ENCODE results near the gene SBK2. TPM values are rescaled to one million over a fixed set of nuclear protein-coding genes. Genes with fewer than 3 reads are reported as not detected.

The SBK2 gene
- total RNA-seq, 1 donor from 2014 or later = 4.2 TPM

DNA sequence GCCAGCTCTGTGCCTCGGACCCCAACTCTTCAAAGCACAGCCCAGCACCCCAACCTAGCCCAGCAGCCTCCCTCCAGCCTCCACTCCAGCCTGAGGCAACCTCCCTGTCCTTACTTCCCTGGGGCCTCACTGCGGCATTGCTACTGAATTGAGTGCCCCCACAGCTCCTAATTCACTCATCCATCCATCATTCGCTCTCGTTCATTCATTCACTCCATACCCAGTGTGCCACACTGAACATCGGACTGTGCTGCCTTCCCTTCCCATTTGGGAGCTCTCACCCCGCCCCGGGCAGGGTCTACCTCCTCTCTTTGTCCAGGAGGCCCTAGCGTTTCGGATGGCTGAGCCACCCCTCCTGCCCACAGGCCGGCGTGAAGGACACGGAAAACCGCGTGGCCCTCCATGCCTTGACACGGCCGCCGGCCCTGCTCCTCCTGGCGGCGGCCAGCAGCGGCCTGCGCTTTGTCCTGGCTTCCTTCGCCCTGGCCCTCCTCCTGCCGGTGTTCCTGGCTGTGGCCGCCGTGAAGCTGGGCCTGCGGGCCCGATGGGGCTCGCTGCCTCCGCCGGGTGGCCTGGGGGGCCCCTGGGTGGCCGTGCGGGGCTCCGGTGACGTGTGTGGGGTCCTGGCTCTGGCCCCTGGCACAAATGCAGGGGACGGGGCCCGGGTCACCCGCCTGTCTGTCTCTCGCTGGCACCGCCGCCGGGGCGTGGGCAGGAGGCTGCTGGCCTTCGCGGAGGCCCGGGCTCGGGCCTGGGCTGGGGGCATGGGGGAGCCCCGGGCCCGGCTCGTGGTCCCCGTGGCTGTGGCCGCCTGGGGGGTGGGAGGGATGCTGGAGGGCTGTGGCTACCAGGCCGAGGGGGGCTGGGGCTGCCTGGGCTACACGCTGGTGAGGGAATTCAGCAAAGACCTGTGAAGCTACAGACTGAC lies 50.6 kb downstream of the SBK2 start:
- H3K4me3 ChIP-seq (ENCODE audit: insufficient read depth, low read depth, low read length) = peak overlapping the region; percentile 71
- peak overlapping the region; percentile 82 for H3K9ac ChIP-seq (ENCODE audit: low read length)

GRCh38 chr19:55485439-55486011 lies 51.4 kb downstream of the SBK2 start:
- Mint-ChIP-seq H3K4me3 (ENCODE audit: unreplicated experiment) (peak overlapping the region; percentile 87), H3K9me3 (ENCODE audit: unreplicated experiment) (no peaks in the 10 kb centered on the region), H3K27me3 (ENCODE audit: low read depth, unreplicated experiment) (no peaks in the 10 kb centered on the region), H3K36me3 (ENCODE audit: low read depth, unreplicated experiment) (peaks cover under 1% of the 10 kb centered on the region), H3K27ac (ENCODE audit: unreplicated experiment) (peak overlapping the region; percentile 91), H3K4me1 (ENCODE audit: low read depth, unreplicated experiment) (peaks cover 14% of the 10 kb centered on the region)
- Histone ChIP-seq H3K9me3 (ENCODE audit: insufficient read depth, low read depth, low read length) (no peaks in the 10 kb centered on the region), H3K27me3 (ENCODE audit: insufficient read depth, low read length) (no peaks in the 10 kb centered on the region), H3K4me3 (ENCODE audit: insufficient read depth, low read depth, low read length) (peak overlapping the region; percentile 71), H3K27ac (ENCODE audit: low read depth, low read length) (peak overlapping the region; percentile 91), H2AFZ (ENCODE audit: low read depth, low read length) (no peak overlapping the region), H3K9ac (ENCODE audit: low read length) (peak overlapping the region; percentile 82), H3K4me1 (ENCODE audit: insufficient read depth, low read length) (peaks cover 49% of the 10 kb centered on the region), H4K20me1 (ENCODE audit: insufficient read depth, low read length) (no peaks in the 10 kb centered on the region), H3K79me2 (ENCODE audit: insufficient read depth, low read length) (peaks cover 26% of the 10 kb centered on the region), H3K36me3 (ENCODE audit: insufficient read depth, low read length) (no peaks in the 10 kb centered on the region), H3K4me2 (ENCODE audit: low read length) (peak overlapping the region; percentile 96)
- no peak for DNase-seq (ENCODE audit: low read depth)
- FAIRE-seq = no peak
- TF ChIP-seq EZH2 (IDR thresholded peaks at IDR 0.05; ENCODE audit: insufficient read depth, low read length) = no peak
- TF ChIP-seq CTCF (IDR thresholded peaks at IDR 0.05; ENCODE audit: insufficient read depth, low read depth, low read length) = no peak

More for the DNA sequence above, 50.6 kb downstream of the SBK2 start:
- Mint-ChIP-seq H3K9me3 (ENCODE audit: unreplicated experiment) (no peaks in the 10 kb centered on the region), H3K27me3 (ENCODE audit: low read depth, unreplicated experiment) (no peaks in the 10 kb centered on the region), H3K27ac (ENCODE audit: unreplicated experiment) (peak overlapping the region; percentile 98), H3K36me3 (ENCODE audit: low read depth, unreplicated experiment) (no peaks in the 10 kb centered on the region), H3K4me1 (ENCODE audit: low read depth, unreplicated experiment) (peaks cover 14% of the 10 kb centered on the region), H3K4me3 (ENCODE audit: unreplicated experiment) (peak overlapping the region; percentile 87)
- Histone ChIP-seq H3K79me2 (ENCODE audit: insufficient read depth, low read length) (peaks cover 22% of the 10 kb centered on the region), H3K27ac (ENCODE audit: low read depth, low read length) (peak overlapping the region; percentile 91), H3K4me1 (ENCODE audit: insufficient read depth, low read length) (peaks cover 49% of the 10 kb centered on the region), H2AFZ (ENCODE audit: low read depth, low read length) (no peak overlapping the region), H4K20me1 (ENCODE audit: insufficient read depth, low read length) (no peaks in the 10 kb centered on the region), H3K36me3 (ENCODE audit: insufficient read depth, low read length) (no peaks in the 10 kb centered on the region), H3K27me3 (ENCODE audit: insufficient read depth, low read length) (no peaks in the 10 kb centered on the region), H3K4me2 (ENCODE audit: low read length) (peak overlapping the region; percentile 96), H3K9me3 (ENCODE audit: insufficient read depth, low read depth, low read length) (no peaks in the 10 kb centered on the region)
- DNase-seq (ENCODE audit: low read depth) = no peak
- FAIRE-seq = no peak
- TF ChIP-seq EZH2 (IDR thresholded peaks at IDR 0.05; ENCODE audit: insufficient read depth, low read length) (no peak), CTCF (IDR thresholded peaks at IDR 0.05; ENCODE audit: insufficient read depth, low read depth, low read length) (no peak)
